ENCODE data around the gene INPP5A.

The INPP5A gene

DNA sequence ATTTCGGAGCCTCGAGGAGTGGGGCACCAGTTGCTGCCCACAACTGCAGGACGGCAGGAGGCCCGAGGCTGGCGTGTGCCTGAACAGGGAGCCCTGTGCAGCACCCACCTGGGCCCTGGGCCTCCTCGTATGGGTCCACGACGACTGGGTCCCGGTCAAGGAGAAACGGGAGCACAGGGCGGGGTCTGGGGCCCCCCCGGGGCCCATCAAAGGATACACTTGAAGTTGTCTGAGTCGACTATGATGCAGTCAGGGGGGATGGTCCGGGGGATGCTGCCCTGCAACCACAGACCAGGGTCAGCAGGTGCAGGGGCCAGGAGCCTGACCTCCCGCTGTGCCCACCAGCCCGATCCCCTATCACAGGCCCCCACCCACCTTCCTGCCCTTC, 276.9 kb downstream of the INPP5A start:
- Histone ChIP-seq H2BK15ac (replicated peaks; ENCODE audit: low read depth) (no peak overlapping the region), H3K4me2 (ENCODE audit: low read length) (no peak overlapping the region), H3K4ac (ENCODE audit: low read depth, low read length) (no peak overlapping the region), H3K36me3 (ENCODE audit: control insufficient read depth, insufficient read depth, low read length) (no peaks in the 10 kb centered on the region), H3K23ac (ENCODE audit: low read length) (no peak overlapping the region), H3K18ac (ENCODE audit: low read length) (no peak overlapping the region), H3K79me1 (ENCODE audit: low read length) (no peaks in the 10 kb centered on the region), H3K27ac (ENCODE audit: low read depth, low read length) (no peak overlapping the region), H3K56ac (ENCODE audit: low read length) (no peak overlapping the region), H3K79me2 (ENCODE audit: control insufficient read depth, insufficient read depth, low read length) (no peaks in the 10 kb centered on the region), H4K8ac (ENCODE audit: low read depth, low read length) (no peak overlapping the region), H3K4me3 (ENCODE audit: low read length) (no peak overlapping the region), H2AK5ac (ENCODE audit: low read length) (no peak overlapping the region), H2BK5ac (ENCODE audit: low read length) (no peak overlapping the region), H2BK120ac (ENCODE audit: low read depth, low read length) (no peak overlapping the region), H3K4me1 (ENCODE audit: control insufficient read depth, low read depth, low read length) (no peaks in the 10 kb centered on the region), H3K27me3 (ENCODE audit: insufficient read depth, low read length, poor library complexity) (no peaks in the 10 kb centered on the region), H3K9ac (ENCODE audit: low read length) (no peak overlapping the region), H4K5ac (ENCODE audit: low read length) (no peak overlapping the region)
- no CpG with 5 or more reads among the region's 16 CpGs for WGBS (ENCODE audit: extremely low coverage, insufficient coverage, low lambda C conversion rate)
- no peak for DNase-seq

DNA sequence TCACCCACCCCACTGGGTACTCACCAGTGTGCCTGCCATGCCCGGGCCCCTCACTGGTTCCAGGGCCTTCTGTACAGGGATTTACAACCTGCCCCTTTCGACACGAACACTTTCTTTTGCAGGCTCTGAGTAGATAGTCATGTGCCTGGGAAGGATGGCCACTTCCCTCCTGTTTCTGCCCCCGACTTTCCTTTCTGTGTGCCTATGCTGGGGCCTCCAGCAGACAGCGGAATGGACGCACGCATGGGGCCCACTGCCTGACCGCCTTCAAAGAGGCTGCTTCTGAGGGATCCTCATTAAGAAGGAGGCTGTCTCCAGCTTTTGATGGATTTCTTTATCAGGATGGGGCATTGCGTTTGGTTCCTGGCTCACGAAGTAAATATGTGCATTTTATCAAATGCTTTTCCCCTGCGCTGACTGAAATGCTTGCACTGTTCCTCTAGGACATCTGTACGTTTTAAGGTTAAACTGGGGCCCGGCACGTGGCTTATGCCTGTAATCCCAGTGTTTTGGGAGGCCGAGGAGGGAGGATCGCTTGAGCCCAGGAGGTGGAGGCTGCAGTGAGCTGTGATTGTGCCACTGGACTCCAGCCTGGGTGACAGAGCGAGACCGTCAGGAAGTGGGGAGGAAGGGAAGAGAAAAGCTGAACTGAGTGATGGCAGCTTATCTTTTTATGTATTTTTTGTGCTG, 277.7 kb downstream of the INPP5A start:
- no peak overlapping the region for H3K4me3 ChIP-seq (ENCODE audit: low read length)
- H3K23ac ChIP-seq (ENCODE audit: low read length) = no peak overlapping the region
- no peak overlapping the region for H3K4me2 ChIP-seq (ENCODE audit: low read length)
- H3K27me3 ChIP-seq (ENCODE audit: insufficient read depth, low read length, poor library complexity) = no peaks in the 10 kb centered on the region
- no peaks in the 10 kb centered on the region for H3K4me1 ChIP-seq (ENCODE audit: control insufficient read depth, low read depth, low read length)
- no peak overlapping the region for H3K18ac ChIP-seq (ENCODE audit: low read length)
- DNase-seq = no peak
- H2AK5ac ChIP-seq (ENCODE audit: low read length) = no peak overlapping the region
- no peak overlapping the region for H4K8ac ChIP-seq (ENCODE audit: low read depth, low read length)
- no peaks in the 10 kb centered on the region for H3K79me1 ChIP-seq (ENCODE audit: low read length)
- H3K79me2 ChIP-seq (ENCODE audit: control insufficient read depth, insufficient read depth, low read length) = no peaks in the 10 kb centered on the region
- H2BK5ac ChIP-seq (ENCODE audit: low read length) = no peak overlapping the region
- WGBS (ENCODE audit: extremely low coverage, insufficient coverage, low lambda C conversion rate) = no CpG with 5 or more reads among the region's 18 CpGs
- H4K5ac ChIP-seq (ENCODE audit: low read length) = no peak overlapping the region
- no peaks in the 10 kb centered on the region for H3K36me3 ChIP-seq (ENCODE audit: control insufficient read depth, insufficient read depth, low read length)
- H3K27ac ChIP-seq (ENCODE audit: low read depth, low read length) = no peak overlapping the region
- no peak overlapping the region for H2BK120ac ChIP-seq (ENCODE audit: low read depth, low read length)
- H2BK15ac ChIP-seq (replicated peaks; ENCODE audit: low read depth) = no peak overlapping the region
- H3K56ac ChIP-seq (ENCODE audit: low read length) = no peak overlapping the region
- H3K4ac ChIP-seq (ENCODE audit: low read depth, low read length) = no peak overlapping the region
- H3K9ac ChIP-seq (ENCODE audit: low read length) = no peak overlapping the region

DNA sequence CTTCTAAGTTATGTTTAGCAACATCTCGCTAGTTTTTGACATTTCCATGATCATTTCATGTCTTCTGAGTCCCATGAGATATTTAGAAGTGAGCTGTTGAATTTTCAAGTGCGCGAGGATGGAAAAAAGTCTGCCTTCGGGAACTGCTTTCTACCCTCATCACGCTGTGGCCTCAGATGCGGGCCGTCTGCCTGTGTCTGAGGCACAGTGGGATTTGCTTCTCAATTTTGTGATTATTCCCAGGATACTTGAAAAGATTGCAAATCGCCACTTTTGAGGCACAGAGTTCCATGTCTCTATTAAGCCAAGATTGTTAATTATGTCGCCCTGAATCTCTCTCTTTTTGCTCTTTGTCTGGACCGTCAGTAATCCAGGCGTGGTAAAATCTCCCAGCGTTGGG, 279.1 kb downstream of the INPP5A start:
- Histone ChIP-seq H3K79me1 (ENCODE audit: low read length) (no peaks in the 10 kb centered on the region), H3K4me3 (ENCODE audit: low read length) (no peak overlapping the region), H4K8ac (ENCODE audit: low read depth, low read length) (no peak overlapping the region), H3K27me3 (ENCODE audit: insufficient read depth, low read length, poor library complexity) (no peaks in the 10 kb centered on the region), H3K27ac (ENCODE audit: low read depth, low read length) (no peak overlapping the region), H2AK5ac (ENCODE audit: low read length) (no peak overlapping the region), H3K4me2 (ENCODE audit: low read length) (no peak overlapping the region), H2BK5ac (ENCODE audit: low read length) (no peak overlapping the region), H2BK15ac (replicated peaks; ENCODE audit: low read depth) (no peak overlapping the region), H3K79me2 (ENCODE audit: control insufficient read depth, insufficient read depth, low read length) (no peaks in the 10 kb centered on the region), H3K18ac (ENCODE audit: low read length) (no peak overlapping the region), H3K56ac (ENCODE audit: low read length) (no peak overlapping the region), H3K23ac (ENCODE audit: low read length) (no peak overlapping the region), H3K4ac (ENCODE audit: low read depth, low read length) (no peak overlapping the region), H4K5ac (ENCODE audit: low read length) (no peak overlapping the region), H3K4me1 (ENCODE audit: control insufficient read depth, low read depth, low read length) (no peaks in the 10 kb centered on the region), H2BK120ac (ENCODE audit: low read depth, low read length) (no peak overlapping the region), H3K9ac (ENCODE audit: low read length) (no peak overlapping the region), H3K36me3 (ENCODE audit: control insufficient read depth, insufficient read depth, low read length) (no peaks in the 10 kb centered on the region)
- DNase-seq = no peak
- no CpG with 5 or more reads among the region's 12 CpGs for WGBS (ENCODE audit: extremely low coverage, insufficient coverage, low lambda C conversion rate)

DNA sequence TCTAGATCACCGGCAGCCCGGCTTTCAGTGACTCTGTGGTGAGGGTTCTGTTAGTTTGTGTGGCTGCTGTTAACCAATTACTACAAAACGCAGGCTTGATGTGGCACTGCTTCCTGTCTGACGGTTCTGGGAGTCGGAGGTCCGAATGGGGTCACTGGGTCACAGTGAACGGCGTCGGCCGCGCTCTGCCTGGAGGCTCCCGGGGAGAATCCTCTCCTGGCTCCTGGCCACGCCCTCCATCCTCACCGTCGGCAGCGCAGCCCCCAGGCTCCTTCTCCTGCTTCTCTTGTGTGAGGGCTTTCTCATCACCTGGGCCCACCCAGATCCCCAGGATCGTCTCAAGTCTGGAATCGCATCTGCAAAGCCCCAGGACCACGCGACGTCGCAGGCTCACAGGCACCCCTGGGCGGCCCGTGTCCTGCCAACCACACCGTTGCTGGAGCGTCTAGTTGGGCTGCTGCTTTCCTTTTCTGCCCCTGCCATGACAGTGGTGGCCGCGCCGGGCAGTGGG, 280.2 kb downstream of the INPP5A start:
- H3K56ac ChIP-seq (ENCODE audit: low read length) = no peak overlapping the region
- H2BK120ac ChIP-seq (ENCODE audit: low read depth, low read length) = no peak overlapping the region
- no peak overlapping the region for H3K9ac ChIP-seq (ENCODE audit: low read length)
- no peak overlapping the region for H2BK5ac ChIP-seq (ENCODE audit: low read length)
- H3K79me2 ChIP-seq (ENCODE audit: control insufficient read depth, insufficient read depth, low read length) = no peaks in the 10 kb centered on the region
- no peak overlapping the region for H4K8ac ChIP-seq (ENCODE audit: low read depth, low read length)
- H3K36me3 ChIP-seq (ENCODE audit: control insufficient read depth, insufficient read depth, low read length) = no peaks in the 10 kb centered on the region
- no peak overlapping the region for H3K4me3 ChIP-seq (ENCODE audit: low read length)
- no peak overlapping the region for H3K27ac ChIP-seq (ENCODE audit: low read depth, low read length)
- H4K5ac ChIP-seq (ENCODE audit: low read length) = no peak overlapping the region
- no peaks in the 10 kb centered on the region for H3K27me3 ChIP-seq (ENCODE audit: insufficient read depth, low read length, poor library complexity)
- H3K4me1 ChIP-seq (ENCODE audit: control insufficient read depth, low read depth, low read length) = no peaks in the 10 kb centered on the region
- H3K23ac ChIP-seq (ENCODE audit: low read length) = no peak overlapping the region
- no peak overlapping the region for H2BK15ac ChIP-seq (replicated peaks; ENCODE audit: low read depth)
- H3K4me2 ChIP-seq (ENCODE audit: low read length) = no peak overlapping the region
- DNase-seq = no peak
- H2AK5ac ChIP-seq (ENCODE audit: low read length) = no peak overlapping the region
- H3K4ac ChIP-seq (ENCODE audit: low read depth, low read length) = no peak overlapping the region
- no CpG with 5 or more reads among the region's 29 CpGs for WGBS (ENCODE audit: extremely low coverage, insufficient coverage, low lambda C conversion rate)
- no peak overlapping the region for H3K18ac ChIP-seq (ENCODE audit: low read length)
- no peaks in the 10 kb centered on the region for H3K79me1 ChIP-seq (ENCODE audit: low read length)

DNA sequence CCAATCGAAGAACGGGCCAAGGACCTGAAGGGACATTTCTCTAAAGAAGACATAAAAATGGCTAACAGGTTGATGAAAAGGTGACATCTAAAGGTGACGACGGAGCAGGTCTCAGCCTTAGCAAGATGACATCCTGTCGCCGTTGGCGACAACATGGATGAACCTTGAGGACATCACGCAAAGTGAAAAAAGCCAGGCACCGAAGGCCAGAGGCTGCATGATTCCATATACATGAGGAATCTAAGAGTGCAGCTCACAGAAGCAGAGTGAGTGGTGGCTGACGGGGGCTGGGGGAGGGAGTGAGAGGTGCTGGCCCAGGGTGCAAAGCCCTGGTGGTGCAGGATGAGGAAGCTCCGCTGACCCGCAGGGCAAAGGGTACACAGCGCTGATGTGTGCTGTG, 282.5 kb downstream of the INPP5A start:
- no CpG with 5 or more reads among the region's 13 CpGs for WGBS (ENCODE audit: extremely low coverage, insufficient coverage, low lambda C conversion rate)
- Histone ChIP-seq H2BK5ac (ENCODE audit: low read length) (no peak overlapping the region), H2BK120ac (ENCODE audit: low read depth, low read length) (no peak overlapping the region), H3K4me3 (ENCODE audit: low read length) (no peak overlapping the region), H4K8ac (ENCODE audit: low read depth, low read length) (no peak overlapping the region), H3K27me3 (ENCODE audit: insufficient read depth, low read length, poor library complexity) (no peaks in the 10 kb centered on the region), H2AK5ac (ENCODE audit: low read length) (no peak overlapping the region), H4K5ac (ENCODE audit: low read length) (no peak overlapping the region), H3K18ac (ENCODE audit: low read length) (no peak overlapping the region), H3K23ac (ENCODE audit: low read length) (no peak overlapping the region), H3K4me2 (ENCODE audit: low read length) (no peak overlapping the region), H3K27ac (ENCODE audit: low read depth, low read length) (no peak overlapping the region), H3K79me2 (ENCODE audit: control insufficient read depth, insufficient read depth, low read length) (no peaks in the 10 kb centered on the region), H3K4me1 (ENCODE audit: control insufficient read depth, low read depth, low read length) (no peaks in the 10 kb centered on the region), H3K9ac (ENCODE audit: low read length) (no peak overlapping the region), H2BK15ac (replicated peaks; ENCODE audit: low read depth) (no peak overlapping the region), H3K56ac (ENCODE audit: low read length) (no peak overlapping the region), H3K4ac (ENCODE audit: low read depth, low read length) (no peak overlapping the region), H3K79me1 (ENCODE audit: low read length) (no peaks in the 10 kb centered on the region), H3K36me3 (ENCODE audit: control insufficient read depth, insufficient read depth, low read length) (no peaks in the 10 kb centered on the region)
- no peak for DNase-seq

All from mesendoderm (in vitro differentiated cells).